B cell (primary cell): ENCODE measurements around the gene SCN4B. TPM values are rescaled to one million over a fixed set of nuclear protein-coding genes. Genes with fewer than 3 reads are reported as not detected.

Experiments used
- ATAC-seq: fragments of 200-7000 bp; cut with Tn5 transposase; one replicate; pipeline ENCODE4 v1.10.0; 2021; ENCODE audit warnings: low read depth, mild to moderate bottlenecking, moderate number of reproducible peaks, moderate library complexity
- CTCF ChIA-PET: fragments of 350-600 bp; sonication (Branson Sonifier 250); formaldehyde crosslinking; loops from one replicate; lab custom pipeline; 2021; ENCODE audit warnings: antibody characterized with exemption, inconsistent platforms; lab: Charles Lee
- POLR2A ChIA-PET: fragments of 350-600 bp; sonication (Branson Sonifier 250); formaldehyde crosslinking; loops from one replicate; lab custom pipeline; 2021; ENCODE audit warnings: antibody characterized with exemption; lab: Charles Lee
- DNase-seq: peaks from one replicate; pipeline ENCODE4 v3.0.0; 2013
- H2AFZ ChIP-seq: 2 replicates; pipeline ENCODE4 v1.6.1; 2012; ENCODE audit warnings: mild to moderate bottlenecking, low read depth, low read length; ENCODE audit not compliant: insufficient read depth, poor library complexity, severe bottlenecking
- H3K27ac ChIP-seq, 2 donors: 1 replicate in 1 of 2; 2 replicates in 1 of 2; pipeline ENCODE4 v1.5.1; 2012 to 2013; ENCODE audit warnings: low read length in 2 of 2, mild to moderate bottlenecking in 2 of 2, moderate library complexity in 1 of 2
- H3K27me3 ChIP-seq, 4 experiments: fragments of 200-600 bp in 1 of 4; sonication (generic) in 1 of 4; replicated peaks in 1 of 4; 1 replicate in 2 of 4; 2 replicates in 2 of 4; pipeline versions ENCODE4 v1.6.1 to v1.7.0; 2013 to 2016; ENCODE audit warnings: low read length in 3 of 4, mild to moderate bottlenecking in 2 of 4, mixed read lengths in 1 of 4, moderate library complexity in 1 of 4; ENCODE audit not compliant: insufficient read depth in 4 of 4, control insufficient read depth in 3 of 4; ENCODE audit errors: control extremely low read depth in 1 of 4
- H3K36me3 ChIP-seq, 2 experiments: replicated peaks in 1 of 2; 1 replicate in 1 of 2; 2 replicates in 1 of 2; pipeline versions ENCODE4 v1.6.1 to v1.7.1; 2013; ENCODE audit warnings: low read length in 1 of 2; ENCODE audit not compliant: insufficient read depth in 2 of 2, control insufficient read depth in 1 of 2; ENCODE audit errors: control extremely low read depth in 1 of 2, extremely low read depth in 1 of 2
- H3K4me1 ChIP-seq, 2 donors: fragments of 200-600 bp in 1 of 2; sonication (generic) in 1 of 2; 1 replicate in 1 of 2; 2 replicates in 1 of 2; pipeline versions ENCODE4 v1.5.1 to v1.6.1; 2013 to 2017; ENCODE audit warnings: low read length in 2 of 2; ENCODE audit not compliant: control insufficient read depth in 2 of 2, insufficient read depth in 2 of 2
- H3K4me2 ChIP-seq: replicated peaks from 2 replicates; pipeline ENCODE3; 2012; ENCODE audit warnings: mild to moderate bottlenecking, low read depth, low read length; ENCODE audit not compliant: poor library complexity, severe bottlenecking
- H3K4me3 ChIP-seq, 5 experiments: fragments of 200-600 bp in 1 of 5; sonication (generic) in 1 of 5; 1 replicate in 3 of 5; 2 replicates in 2 of 5; pipeline versions ENCODE4 v1.5.1 to v1.7.0; 2011 to 2016; ENCODE audit warnings: low read length in 4 of 5, mild to moderate bottlenecking in 4 of 5, low read depth in 2 of 5, control low read depth in 1 of 5, moderate library complexity in 1 of 5; ENCODE audit not compliant: insufficient read depth in 1 of 5; ENCODE audit errors: control extremely low read depth in 1 of 5, extremely low read depth in 1 of 5
- H3K79me2 ChIP-seq: fragments of 200-600 bp; sonication (generic); one replicate; pipeline ENCODE4 v1.6.0; 2016; ENCODE audit warnings: low read length; ENCODE audit not compliant: control insufficient read depth, insufficient read depth
- H3K9ac ChIP-seq: fragments of 200-600 bp; sonication (generic); 2 replicates; pipeline ENCODE4 v1.6.1; 2017; ENCODE audit warnings: mild to moderate bottlenecking, low read length, moderate library complexity
- H3K9me3 ChIP-seq, 3 donors: one replicate each; pipeline versions ENCODE4 v1.6.1 to v1.7.1; 2013; ENCODE audit warnings: low read length in 2 of 3; ENCODE audit not compliant: control insufficient read depth in 2 of 3, insufficient read depth in 1 of 3; ENCODE audit errors: control extremely low read depth in 1 of 3
- H4K20me1 ChIP-seq: 2 replicates; pipeline ENCODE4 v1.6.0; 2012; ENCODE audit warnings: mild to moderate bottlenecking, low read length; ENCODE audit not compliant: insufficient read depth, control insufficient read depth, poor library complexity, severe bottlenecking
- H3K27ac Mint-ChIP-seq: one replicate; pipeline ENCODE4 v1.8.0; 2021; ENCODE audit warnings: mixed read lengths
- H3K27me3 Mint-ChIP-seq: one replicate; pipeline ENCODE4 v1.8.0; 2021; ENCODE audit warnings: mixed read lengths
- H3K4me1 Mint-ChIP-seq: one replicate; pipeline ENCODE4 v1.8.0; 2021; ENCODE audit warnings: mixed read lengths
- H3K4me3 Mint-ChIP-seq: one replicate; pipeline ENCODE4 v1.8.0; 2021; ENCODE audit warnings: mixed read lengths
- H3K9me3 Mint-ChIP-seq: one replicate; pipeline ENCODE4 v1.8.0; 2022; ENCODE audit warnings: mixed read lengths; ENCODE audit not compliant: insufficient read depth
- CTCF ChIP-seq: fragments of 200-600 bp; IDR thresholded peaks from one replicate; pipeline ENCODE4 v1.8.0; 2022; ENCODE audit warnings: antibody characterized with exemption, mild to moderate bottlenecking
- EZH2 ChIP-seq: IDR thresholded peaks from 2 replicates; pipeline ENCODE4 v1.6.1; 2012; ENCODE audit warnings: borderline replicate concordance, low read depth, mild to moderate bottlenecking, moderate library complexity, low read length; ENCODE audit not compliant: insufficient read depth, poor library complexity, severe bottlenecking
- WGBS: methylation state at CpG from one replicate; pipeline ENCODE4 v1.1.5; 2013; ENCODE audit warnings: missing lambda C conversion rate; ENCODE audit not compliant: insufficient coverage; 5-methylcytosine and 5-hydroxymethylcytosine counted together
- intact Hi-C: fragments of 100-400 bp; cut with micrococcal nuclease; formaldehyde crosslinking; loops from one replicate; pipeline ENCODE4 v1.10.0; 2022
- polyA plus RNA-seq: library from polyadenylated mRNA; depleted of rRNA; stranded (reverse); fragments of >200 nt; gene quantifications from 2 replicates; pipeline ENCODE4 v1.2.3, GENCODE V29; 2012
- total RNA-seq, 2 donors: library from RNA; stranded (reverse); fragments of 120-200 nt in 1 of 2; gene quantifications; 1 replicate in 1 of 2; 2 replicates in 1 of 2; pipeline versions ENCODE4 v1.2.3 to v1.2.4, GENCODE V29; 2013 to 2022

Gene SCN4B
- total and polyA plus RNA-seq, 2 donors (not counting 1 experiment from before 2014, with no cell fraction given): not detected

GRCh38 chr11:118168751-118169150, 16.1 kb upstream of the SCN4B start:
- Histone ChIP-seq H3K9me3 (no peaks in the 10 kb centered on the region), H3K27me3 (peaks cover 0 to 13% (median 1%) of the 10 kb centered on the region in 4 experiments), H3K27ac (no peak overlapping the region), H3K36me3 (no peaks in the 10 kb centered on the region), H3K9ac (no peak overlapping the region), H4K20me1 (no peaks in the 10 kb centered on the region), H3K4me3 (no peak overlapping the region), H3K4me2 (no peak overlapping the region), H3K4me1 (peaks cover 0 to 5% of the 10 kb centered on the region in 2 donors), H2AFZ (no peak overlapping the region), H3K79me2 (no peaks in the 10 kb centered on the region)
- H3K27ac Mint-ChIP-seq: no peak overlapping the region
- H3K27me3 Mint-ChIP-seq: peaks cover 39% of the 10 kb centered on the region
- WGBS: 89% methylated on average over 3 of the region's 3 CpGs
- intact Hi-C loops: no loop called here
- H3K4me1 Mint-ChIP-seq: peaks cover 3% of the 10 kb centered on the region
- ChIA-PET POLR2A (no interaction called here), CTCF (interaction anchor here (1.0 to 8.8 kb wide), 4 partner anchors 16 to 827 kb away, joined by 3 to 96 read pairs (median 33); no protein-coding TSS in a partner anchor)
- DNase-seq (no peak), ATAC-seq (no peak)
- TF ChIP-seq CTCF (no peak), EZH2 (no peak)
- no peak overlapping the region for H3K4me3 Mint-ChIP-seq
- no peaks in the 10 kb centered on the region for H3K9me3 Mint-ChIP-seq

- H3K27ac Mint-ChIP-seq: no peak overlapping the region
- CTCF ChIA-PET: interaction anchor here (1.0 to 8.8 kb wide), 3 partner anchors 23 to 827 kb away, joined by 3 to 96 read pairs (median 63); no protein-coding TSS in a partner anchor
- 88% methylated on average over 8 of the region's 8 CpGs for WGBS
- H3K27ac ChIP-seq: no peak overlapping the region
- H3K4me3 Mint-ChIP-seq: no peak overlapping the region
- H3K4me1 ChIP-seq: peaks cover 0 to 5% of the 10 kb centered on the region in 2 donors
- H3K9me3 Mint-ChIP-seq: no peaks in the 10 kb centered on the region
- no peak overlapping the region for H3K9ac ChIP-seq
- no peak overlapping the region for H3K4me2 ChIP-seq
- POLR2A ChIA-PET: no interaction called here
- H3K36me3 ChIP-seq: no peaks in the 10 kb centered on the region
- no peaks in the 10 kb centered on the region for H3K9me3 ChIP-seq
- H2AFZ ChIP-seq: no peak overlapping the region
- DNase-seq (no peak), ATAC-seq (no peak)
- peaks cover 0 to 13% (median 1%) of the 10 kb centered on the region in 4 experiments for H3K27me3 ChIP-seq
- H3K4me3 ChIP-seq: no peak overlapping the region
- no peaks in the 10 kb centered on the region for H3K79me2 ChIP-seq
- peaks cover 36% of the 10 kb centered on the region for H3K27me3 Mint-ChIP-seq
- peaks cover 3% of the 10 kb centered on the region for H3K4me1 Mint-ChIP-seq
- intact Hi-C loops: no loop called here
- H4K20me1 ChIP-seq: no peaks in the 10 kb centered on the region
- TF ChIP-seq EZH2 (no peak), CTCF (no peak)
Observed at GRCh38 chr11:118168316-118168715, 15.7 kb upstream of the SCN4B start.
